HL-60 (cell line): ENCODE data around the gene ETHE1.

Source experiments
- DNase-seq, 2 experiments: peaks; one replicate each; pipeline ENCODE4 v3.0.0-alpha.2; 2010 to 2020; ENCODE audit warnings: low read depth in 1 of 2, low spot score in 1 of 2
- H3K27ac ChIP-seq: fragments of 250-450 bp; sonication (Bioruptor Pico); replicated peaks from 2 replicates; pipeline ENCODE4 v1.5.1; 2020; ENCODE audit warnings: mild to moderate bottlenecking, moderate library complexity
- H3K27me3 ChIP-seq: fragments of 250-450 bp; sonication (Bioruptor Pico); 2 replicates; pipeline ENCODE4 v1.5.1; 2021; ENCODE audit warnings: mild to moderate bottlenecking, moderate library complexity; ENCODE audit not compliant: insufficient read depth, poor library complexity, severe bottlenecking
- H3K4me3 ChIP-seq: replicated peaks from 2 replicates; pipeline ENCODE4 v1.5.1; 2011; ENCODE audit warnings: mild to moderate bottlenecking, control low read depth, low read length; ENCODE audit not compliant: insufficient read depth
- GABPA ChIP-seq: IDR thresholded peaks from 2 replicates; pipeline ENCODE4 v1.6.1; 2012; ENCODE audit warnings: low read depth
- POLR2AphosphoS5 ChIP-seq: IDR thresholded peaks from 2 replicates; pipeline ENCODE4 v1.6.1; 2012; ENCODE audit warnings: low read depth
- SPI1 ChIP-seq: IDR thresholded peaks from 2 replicates; pipeline ENCODE4 v1.6.1; 2012; ENCODE audit warnings: low read depth, mild to moderate bottlenecking, borderline replicate concordance
- TF ChIP-seq, protein P1 (sequence below): IDR thresholded peaks from 2 replicates; pipeline ENCODE4 v1.6.1; 2012; ENCODE audit warnings: low read depth; ENCODE audit not compliant: insufficient replicate concordance
- TF ChIP-seq, protein P2 (sequence below): IDR thresholded peaks from one replicate; pipeline ENCODE4 v1.5.1; 2011; ENCODE audit warnings: low read length, control low read depth, inconsistent platforms; ENCODE audit not compliant: insufficient read depth

The ETHE1 gene

DNA sequence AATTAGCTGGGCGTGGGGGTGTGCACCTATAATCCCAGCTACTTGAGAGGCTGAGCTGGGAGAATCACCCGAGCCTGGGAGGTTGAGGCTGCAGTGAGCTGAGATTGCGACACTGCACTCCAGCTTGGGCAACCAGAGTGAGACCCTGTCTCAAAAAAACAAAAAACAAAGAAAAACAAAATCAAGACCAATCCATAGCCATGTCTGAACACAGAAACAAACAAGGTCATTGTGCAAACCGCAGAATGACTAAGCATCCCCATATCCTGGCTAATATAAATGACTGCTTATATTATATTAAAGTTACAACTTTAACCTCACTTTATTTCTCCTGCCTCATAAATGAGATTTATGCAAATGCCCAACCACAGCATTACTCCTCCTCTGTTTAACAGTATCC lies 59.3 kb downstream of the ETHE1 start:
- Histone ChIP-seq H3K27me3 (peaks cover 6% of the 10 kb centered on the region), H3K4me3 (no peak overlapping the region), H3K27ac (no peak overlapping the region)
- TF ChIP-seq, protein P1, sequence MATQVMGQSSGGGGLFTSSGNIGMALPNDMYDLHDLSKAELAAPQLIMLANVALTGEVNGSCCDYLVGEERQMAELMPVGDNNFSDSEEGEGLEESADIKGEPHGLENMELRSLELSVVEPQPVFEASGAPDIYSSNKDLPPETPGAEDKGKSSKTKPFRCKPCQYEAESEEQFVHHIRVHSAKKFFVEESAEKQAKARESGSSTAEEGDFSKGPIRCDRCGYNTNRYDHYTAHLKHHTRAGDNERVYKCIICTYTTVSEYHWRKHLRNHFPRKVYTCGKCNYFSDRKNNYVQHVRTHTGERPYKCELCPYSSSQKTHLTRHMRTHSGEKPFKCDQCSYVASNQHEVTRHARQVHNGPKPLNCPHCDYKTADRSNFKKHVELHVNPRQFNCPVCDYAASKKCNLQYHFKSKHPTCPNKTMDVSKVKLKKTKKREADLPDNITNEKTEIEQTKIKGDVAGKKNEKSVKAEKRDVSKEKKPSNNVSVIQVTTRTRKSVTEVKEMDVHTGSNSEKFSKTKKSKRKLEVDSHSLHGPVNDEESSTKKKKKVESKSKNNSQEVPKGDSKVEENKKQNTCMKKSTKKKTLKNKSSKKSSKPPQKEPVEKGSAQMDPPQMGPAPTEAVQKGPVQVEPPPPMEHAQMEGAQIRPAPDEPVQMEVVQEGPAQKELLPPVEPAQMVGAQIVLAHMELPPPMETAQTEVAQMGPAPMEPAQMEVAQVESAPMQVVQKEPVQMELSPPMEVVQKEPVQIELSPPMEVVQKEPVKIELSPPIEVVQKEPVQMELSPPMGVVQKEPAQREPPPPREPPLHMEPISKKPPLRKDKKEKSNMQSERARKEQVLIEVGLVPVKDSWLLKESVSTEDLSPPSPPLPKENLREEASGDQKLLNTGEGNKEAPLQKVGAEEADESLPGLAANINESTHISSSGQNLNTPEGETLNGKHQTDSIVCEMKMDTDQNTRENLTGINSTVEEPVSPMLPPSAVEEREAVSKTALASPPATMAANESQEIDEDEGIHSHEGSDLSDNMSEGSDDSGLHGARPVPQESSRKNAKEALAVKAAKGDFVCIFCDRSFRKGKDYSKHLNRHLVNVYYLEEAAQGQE: no peak
- TF ChIP-seq, protein P2, sequence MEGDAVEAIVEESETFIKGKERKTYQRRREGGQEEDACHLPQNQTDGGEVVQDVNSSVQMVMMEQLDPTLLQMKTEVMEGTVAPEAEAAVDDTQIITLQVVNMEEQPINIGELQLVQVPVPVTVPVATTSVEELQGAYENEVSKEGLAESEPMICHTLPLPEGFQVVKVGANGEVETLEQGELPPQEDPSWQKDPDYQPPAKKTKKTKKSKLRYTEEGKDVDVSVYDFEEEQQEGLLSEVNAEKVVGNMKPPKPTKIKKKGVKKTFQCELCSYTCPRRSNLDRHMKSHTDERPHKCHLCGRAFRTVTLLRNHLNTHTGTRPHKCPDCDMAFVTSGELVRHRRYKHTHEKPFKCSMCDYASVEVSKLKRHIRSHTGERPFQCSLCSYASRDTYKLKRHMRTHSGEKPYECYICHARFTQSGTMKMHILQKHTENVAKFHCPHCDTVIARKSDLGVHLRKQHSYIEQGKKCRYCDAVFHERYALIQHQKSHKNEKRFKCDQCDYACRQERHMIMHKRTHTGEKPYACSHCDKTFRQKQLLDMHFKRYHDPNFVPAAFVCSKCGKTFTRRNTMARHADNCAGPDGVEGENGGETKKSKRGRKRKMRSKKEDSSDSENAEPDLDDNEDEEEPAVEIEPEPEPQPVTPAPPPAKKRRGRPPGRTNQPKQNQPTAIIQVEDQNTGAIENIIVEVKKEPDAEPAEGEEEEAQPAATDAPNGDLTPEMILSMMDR: no peak
- no peak for TF ChIP-seq GABPA
- no peak for TF ChIP-seq SPI1
- no peak for TF ChIP-seq POLR2AphosphoS5
- DNase-seq: no peak

DNA sequence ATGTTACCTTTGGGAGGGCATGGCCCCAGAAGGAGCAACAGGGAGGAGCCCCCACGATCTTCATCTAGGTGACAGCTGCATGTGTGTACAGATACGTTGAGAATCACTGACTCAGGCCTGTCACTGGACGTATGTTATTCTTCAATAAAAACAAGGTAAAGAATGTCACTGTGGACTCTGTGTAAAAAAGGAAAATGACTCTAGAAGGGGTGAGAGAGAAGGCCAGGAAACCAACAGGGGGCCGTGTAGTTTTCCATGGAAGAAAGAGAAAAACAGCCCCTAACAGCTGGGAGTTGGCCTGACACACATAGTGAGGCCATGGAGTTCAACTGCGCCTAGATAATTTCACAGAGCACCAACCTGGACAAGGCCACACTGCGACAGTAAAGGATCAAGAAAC lies 59.7 kb downstream of the ETHE1 start:
- no peak for TF ChIP-seq GABPA
- TF ChIP-seq, protein P1: no peak
- TF ChIP-seq, protein P2: no peak
- no peak for TF ChIP-seq POLR2AphosphoS5
- TF ChIP-seq SPI1: no peak
- no peak overlapping the region for H3K4me3 ChIP-seq
- no peak overlapping the region for H3K27ac ChIP-seq
- no peak for DNase-seq
- peaks cover 6% of the 10 kb centered on the region for H3K27me3 ChIP-seq

DNA sequence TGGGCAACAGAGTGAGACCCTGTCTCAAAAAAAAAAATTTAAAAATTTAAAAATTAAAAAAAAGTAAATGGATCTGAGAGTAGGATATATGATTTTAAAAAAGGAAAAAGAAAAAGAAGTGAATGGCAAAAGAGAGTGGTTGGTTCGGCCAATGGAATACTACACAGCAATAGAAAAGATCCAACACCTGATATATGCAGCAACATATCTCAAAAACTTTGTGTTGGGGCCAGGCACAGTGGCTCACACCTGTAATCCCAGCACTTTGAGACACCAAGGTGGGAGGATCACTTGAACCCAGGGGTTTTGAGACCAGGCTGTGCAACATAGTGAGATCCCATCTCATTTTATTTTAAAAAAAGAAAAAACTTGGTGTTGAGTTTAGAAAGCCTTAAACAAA lies 60.2 kb downstream of the ETHE1 start:
- Histone ChIP-seq H3K27me3 (peaks cover 9% of the 10 kb centered on the region), H3K27ac (no peak overlapping the region), H3K4me3 (no peak overlapping the region)
- TF ChIP-seq SPI1: no peak
- TF ChIP-seq GABPA: no peak
- TF ChIP-seq, protein P2: no peak
- TF ChIP-seq POLR2AphosphoS5: no peak
- TF ChIP-seq, protein P1: no peak
- no peak for DNase-seq
